COLO668 (cell line): ENCODE data around the gene ACTL6B.

Experiments
- DNase-seq: peaks from one replicate; lab custom pipeline; 2025; ENCODE audit not compliant: unreplicated experiment; lab: John Stamatoyannopoulos, UW

Gene ACTL6B

GRCh38 chr7:100627238-100627549 lies 29.1 kb downstream of the ACTL6B start:
- no peak for DNase-seq

GRCh38 chr7:100626530-100627237 lies 29.6 kb downstream of the ACTL6B start:
- DNase-seq: peak; percentile 72

GRCh38 chr7:100626055-100626454 lies 30.2 kb downstream of the ACTL6B start:
- no peak for DNase-seq

GRCh38 chr7:100623951-100624824 lies 32.1 kb downstream of the ACTL6B start:
- no peak for DNase-seq

GRCh38 chr7:100621554-100621953 lies 34.7 kb downstream of the ACTL6B start:
- DNase-seq: no peak

- DNase-seq: no peak
Measured at GRCh38 chr7:100620804-100621203, 35.4 kb downstream of the ACTL6B start.

GRCh38 chr7:100620239-100620638 lies 36.0 kb downstream of the ACTL6B start:
- DNase-seq: no peak

GRCh38 chr7:100614308-100614861 lies 41.9 kb downstream of the ACTL6B start:
- no peak for DNase-seq

GRCh38 chr7:100613412-100614175 lies 42.7 kb downstream of the ACTL6B start:
- DNase-seq: no peak

- DNase-seq: peak; percentile 4
Measured at GRCh38 chr7:100612730-100613390, 43.4 kb downstream of the ACTL6B start.

- peak; percentile 97 for DNase-seq
Measured at GRCh38 chr7:100611983-100612729, 44.1 kb downstream of the ACTL6B start, which contains the start of gene MOSPD3. TSS of gene MOSPD3 (plus strand) at chr7:100612540. CDS start at chr7:100612792, 252 bp downstream.

GRCh38 chr7:100609958-100610357 lies 46.3 kb downstream of the ACTL6B start:
- no peak for DNase-seq

GRCh38 chr7:100607111-100607510 lies 49.1 kb downstream of the ACTL6B start:
- no peak for DNase-seq

- no peak for DNase-seq
Measured at GRCh38 chr7:100606313-100606712, 49.9 kb downstream of the ACTL6B start.

GRCh38 chr7:100604976-100605911 lies 51.0 kb downstream of the ACTL6B start:
- DNase-seq: no peak

- peak; percentile 73 for DNase-seq
Measured at GRCh38 chr7:100604028-100604975, 51.9 kb downstream of the ACTL6B start.

- no peak for DNase-seq
Measured at GRCh38 chr7:100603726-100604027, 52.6 kb downstream of the ACTL6B start.
